GM12878 (cell line): ENCODE measurements around the gene JPT1.

Source experiments
- CEBPB ChIP-seq, 2 experiments: fragments of 150-350 bp in 1 of 2; IDR thresholded peaks; 2 replicates each; pipeline ENCODE4 v1.6.1; 2012 to 2014; ENCODE audit warnings: low read depth in 2 of 2, low read length in 2 of 2, borderline replicate concordance in 1 of 2, inconsistent platforms in 1 of 2
- IRF3 ChIP-seq: fragments of 450-650 bp; IDR thresholded peaks from 2 replicates; pipeline ENCODE4 v1.6.1; 2014; ENCODE audit warnings: mild to moderate bottlenecking
- RCOR1 ChIP-seq: conservative IDR thresholded peaks from 2 replicates; pipeline ENCODE4 v1.6.1; 2012; ENCODE audit warnings: low read depth, low read length, improper control_type of control experiment
- SREBF2 ChIP-seq: IDR thresholded peaks from 2 replicates; pipeline ENCODE4 v1.6.1; 2012; ENCODE audit warnings: mild to moderate bottlenecking, low read length

GRCh38 chr17:75124041-75124818 is 30.1 kb downstream of the JPT1 start:
- TF ChIP-seq RCOR1 (no peak), SREBF2 (no peak), IRF3 (no peak), CEBPB (IDR thresholded peaks at IDR 0.05; ENCODE audit: borderline replicate concordance in 1 of 2, low read depth in 2 of 2, low read length in 2 of 2) (no peak)
